ENCODE data around the gene ELOVL5.

GRCh38 chr6:53268858-53269608 is 79.7 kb downstream of the ELOVL5 start:
- TF ChIP-seq EZH2 (IDR thresholded peaks at IDR 0.05; ENCODE audit: borderline replicate concordance, insufficient read depth, low read depth, low read length, poor library complexity, severe bottlenecking) (no peak), CTCF (IDR thresholded peaks at IDR 0.05) (no peak)
